ENCODE data around the gene ITGA3.

Gene ITGA3

GRCh38 chr17:50051606-50052005 lies 4.3 kb upstream of the ITGA3 start:
- no peak overlapping the region for H3K4me3 ChIP-seq (ENCODE audit: low read depth, low read length)
- no peak for DNase-seq (ENCODE audit: low read depth)
- TF ChIP-seq CTCF (IDR thresholded peaks at IDR 0.05; ENCODE audit: control insufficient read depth, extremely low read depth, insufficient read depth) = no peak

- TF ChIP-seq CTCF (IDR thresholded peaks at IDR 0.05; ENCODE audit: control insufficient read depth, extremely low read depth, insufficient read depth) = no peak
- DNase-seq (ENCODE audit: low read depth) = peak; percentile 60
- peak overlapping the region; percentile 9; the same call in 1 of the 2 replicates for H3K4me3 ChIP-seq (ENCODE audit: low read depth, low read length)
These were observed 3.6 kb upstream of the ITGA3 start for GRCh38 chr17:50052241-50052796.

GRCh38 chr17:50052822-50053653 lies 2.9 kb upstream of the ITGA3 start:
- peak; percentile 45 for DNase-seq (ENCODE audit: low read depth)
- no peak for TF ChIP-seq CTCF (IDR thresholded peaks at IDR 0.05; ENCODE audit: control insufficient read depth, extremely low read depth, insufficient read depth)
- H3K4me3 ChIP-seq (ENCODE audit: low read depth, low read length) = no peak overlapping the region

GRCh38 chr17:50053654-50053960 lies 2.3 kb upstream of the ITGA3 start:
- no peak for TF ChIP-seq CTCF (IDR thresholded peaks at IDR 0.05; ENCODE audit: control insufficient read depth, extremely low read depth, insufficient read depth)
- no peak for DNase-seq (ENCODE audit: low read depth)
- H3K4me3 ChIP-seq (ENCODE audit: low read depth, low read length) = no peak overlapping the region

- TF ChIP-seq CTCF (IDR thresholded peaks at IDR 0.05; ENCODE audit: control insufficient read depth, extremely low read depth, insufficient read depth) = no peak
- DNase-seq (ENCODE audit: low read depth) = peak; percentile 46
These were observed 870 bp upstream of the ITGA3 start for GRCh38 chr17:50055055-50055425.

GRCh38 chr17:50056217-50056960 lies 479 bp downstream of the ITGA3 start:
- peak; percentile 86 for TF ChIP-seq CTCF (IDR thresholded peaks at IDR 0.05; ENCODE audit: control insufficient read depth, extremely low read depth, insufficient read depth)
- DNase-seq (ENCODE audit: low read depth) = peak; percentile 42
- H3K4me3 ChIP-seq (ENCODE audit: low read depth, low read length) = peak overlapping the region; percentile 59

More at GRCh38 chr17:50055055-50055425, 870 bp upstream of the ITGA3 start:
- H3K4me3 ChIP-seq (ENCODE audit: low read depth, low read length) = peak overlapping the region; percentile 59
